Muscle layer of duodenum (tissue), 2 donors: Measurements from ENCODE around the gene NKAIN2.

ENCODE experiments used
- H3K27ac ChIP-seq: one replicate; pipeline ENCODE4 v1.7.0; 2013; ENCODE audit warnings: mild to moderate bottlenecking, low read length
- H3K27me3 ChIP-seq: one replicate; pipeline ENCODE4 v1.7.0; 2013; ENCODE audit warnings: low read depth, mild to moderate bottlenecking, control low read depth, low read length
- H3K36me3 ChIP-seq, 2 donors: one replicate each; pipeline ENCODE4 v1.7.0; 2013; ENCODE audit warnings: low read length in 2 of 2, control low read depth in 1 of 2, mild to moderate bottlenecking in 1 of 2; ENCODE audit not compliant: insufficient read depth in 2 of 2, control insufficient read depth in 1 of 2
- H3K4me1 ChIP-seq, 2 donors: one replicate each; pipeline ENCODE4 v1.7.0; 2013; ENCODE audit warnings: low read length in 2 of 2, mild to moderate bottlenecking in 2 of 2, control low read depth in 1 of 2, moderate library complexity in 1 of 2; ENCODE audit not compliant: insufficient read depth in 2 of 2, control insufficient read depth in 1 of 2
- H3K4me3 ChIP-seq, 2 donors: one replicate each; pipeline ENCODE4 v1.7.0; 2013; ENCODE audit warnings: low read length in 2 of 2, low read depth in 1 of 2, mild to moderate bottlenecking in 1 of 2
- H3K9me3 ChIP-seq, 2 donors: one replicate each; pipeline ENCODE4 v1.7.0; 2013; ENCODE audit warnings: low read length in 2 of 2, control low read depth in 1 of 2, mild to moderate bottlenecking in 1 of 2; ENCODE audit not compliant: control insufficient read depth in 1 of 2
- donor health status: healthy.

Gene NKAIN2

GRCh38 chr6:124866040-124866439 lies 1062.4 kb downstream of the NKAIN2 start:
- Histone ChIP-seq H3K9me3 (no peaks in the 10 kb centered on the region), H3K36me3 (no peaks in the 10 kb centered on the region), H3K27ac (no peak overlapping the region), H3K27me3 (no peaks in the 10 kb centered on the region), H3K4me1 (no peaks in the 10 kb centered on the region), H3K4me3 (no peak overlapping the region)

DNA sequence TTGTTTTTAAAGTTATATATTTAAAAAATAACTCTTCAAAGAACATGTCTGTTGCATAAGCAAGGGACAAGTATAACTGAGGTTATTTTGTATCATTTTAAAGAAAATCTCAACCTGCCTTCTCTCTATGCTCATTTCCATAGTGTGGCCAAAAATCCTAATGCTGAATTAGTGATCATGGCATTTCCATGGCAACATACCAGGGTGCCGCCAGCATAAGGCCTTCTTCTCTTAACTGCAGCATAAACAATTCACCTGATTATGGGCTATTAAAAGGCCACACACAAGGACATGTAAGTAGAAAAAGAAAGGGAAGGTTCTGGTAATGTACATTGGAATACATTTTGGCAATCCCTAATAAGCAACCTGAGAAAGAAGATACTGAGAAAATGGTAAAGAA lies 1063.5 kb downstream of the NKAIN2 start:
- H3K4me1 ChIP-seq, result no peaks in the 10 kb centered on the region
- no peaks in the 10 kb centered on the region for H3K27me3 ChIP-seq
- no peak overlapping the region for H3K4me3 ChIP-seq
- no peaks in the 10 kb centered on the region for H3K36me3 ChIP-seq
- no peaks in the 10 kb centered on the region for H3K9me3 ChIP-seq
- no peak overlapping the region for H3K27ac ChIP-seq

- Histone ChIP-seq H3K27me3 (no peaks in the 10 kb centered on the region), H3K4me1 (no peaks in the 10 kb centered on the region), H3K9me3 (no peaks in the 10 kb centered on the region), H3K27ac (no peak overlapping the region), H3K36me3 (no peaks in the 10 kb centered on the region), H3K4me3 (no peak overlapping the region)
These were observed 1064.8 kb downstream of the NKAIN2 start for GRCh38 chr6:124868481-124868880.

DNA sequence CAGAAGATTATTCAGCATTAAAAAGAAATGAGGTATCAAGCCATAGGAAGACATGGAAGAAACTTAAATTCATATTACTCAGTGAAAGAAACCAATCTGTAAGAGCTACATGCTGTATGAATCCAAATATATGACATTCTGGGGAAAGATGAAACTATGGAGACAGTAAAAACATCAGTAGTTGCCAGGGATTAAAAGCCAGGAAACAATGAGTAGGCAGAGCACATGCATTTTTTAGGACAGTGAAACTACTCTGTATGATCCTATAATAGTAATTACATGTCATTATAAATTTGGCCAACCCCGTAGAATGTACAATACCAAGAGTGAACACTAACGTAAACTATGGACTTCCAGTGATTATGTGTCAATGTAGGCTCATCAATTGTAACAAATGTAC lies 1065.8 kb downstream of the NKAIN2 start:
- H3K9me3 ChIP-seq, result no peaks in the 10 kb centered on the region
- no peaks in the 10 kb centered on the region for H3K4me1 ChIP-seq
- no peaks in the 10 kb centered on the region for H3K36me3 ChIP-seq
- H3K4me3 ChIP-seq, result no peak overlapping the region
- no peak overlapping the region for H3K27ac ChIP-seq
- H3K27me3 ChIP-seq, result no peaks in the 10 kb centered on the region

- Histone ChIP-seq H3K4me3 (no peak overlapping the region), H3K27ac (no peak overlapping the region), H3K27me3 (no peaks in the 10 kb centered on the region), H3K36me3 (no peaks in the 10 kb centered on the region), H3K9me3 (no peaks in the 10 kb centered on the region), H3K4me1 (no peaks in the 10 kb centered on the region)
These were observed 1067.2 kb downstream of the NKAIN2 start for GRCh38 chr6:124870611-124871459.

GRCh38 chr6:124872361-124873065 lies 1068.8 kb downstream of the NKAIN2 start:
- Histone ChIP-seq H3K36me3 (no peaks in the 10 kb centered on the region), H3K27me3 (no peaks in the 10 kb centered on the region), H3K27ac (no peak overlapping the region), H3K4me3 (no peak overlapping the region), H3K9me3 (no peaks in the 10 kb centered on the region), H3K4me1 (no peaks in the 10 kb centered on the region)

DNA sequence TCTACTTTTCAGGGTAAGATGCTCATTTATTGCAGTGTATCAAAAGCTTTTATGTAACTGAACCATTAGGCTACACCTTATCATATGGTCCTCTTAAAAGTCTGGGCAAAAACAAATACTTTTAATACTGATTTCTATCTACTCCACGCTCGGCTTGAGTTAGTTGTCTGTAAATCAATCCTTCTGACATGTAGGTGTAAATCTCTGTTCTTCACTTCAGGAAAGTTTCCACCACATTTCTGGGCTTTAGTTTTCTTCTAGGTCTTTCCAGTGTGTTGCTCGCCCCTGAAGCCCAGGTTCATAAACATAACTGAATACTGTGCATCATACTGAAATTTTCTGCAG lies 1069.4 kb downstream of the NKAIN2 start:
- H3K36me3 ChIP-seq, result no peaks in the 10 kb centered on the region
- H3K9me3 ChIP-seq, result no peaks in the 10 kb centered on the region
- no peak overlapping the region for H3K4me3 ChIP-seq
- H3K27ac ChIP-seq, result no peak overlapping the region
- H3K4me1 ChIP-seq, result no peaks in the 10 kb centered on the region
- H3K27me3 ChIP-seq, result no peaks in the 10 kb centered on the region
